Panc1 (cell line): ENCODE data around the gene PIBF1. TPM values are rescaled to one million over a fixed set of nuclear protein-coding genes. Genes with fewer than 3 reads are reported as not detected.
"Not testable (repeated sequence)": the region's sequence is repeated elsewhere in the genome, so short reads cannot be mapped to it uniquely, and the experiment has no call there.

Experiments
- ATAC-seq: fragments of 200-7000 bp; cut with Tn5 transposase; 2 replicates; pipeline ENCODE4 v1.9.1; 2020; ENCODE audit warnings: mild to moderate bottlenecking, moderate library complexity
- BruUV-seq: library from RNA; stranded (reverse); fragments of 400-500 nt; replicated peaks from 2 replicates; lab custom pipeline; 2021; lab: Mats Ljungman, UMichigan
- CTCF ChIA-PET: fragments of 300-600 bp; sonication (Branson Sonifier 250); formaldehyde crosslinking; loops from one replicate; lab custom pipeline; 2022; ENCODE audit warnings: antibody characterized with exemption; lab: Charles Lee
- POLR2A ChIA-PET: fragments of 300-600 bp; sonication (Branson Sonifier 250); formaldehyde crosslinking; loops from one replicate; lab custom pipeline; 2022; ENCODE audit warnings: antibody characterized with exemption; lab: Charles Lee
- DNase-seq: peaks from one replicate; pipeline ENCODE4 v3.0.0-alpha.2; 2010; ENCODE audit warnings: low read depth, low spot score
- H3K27ac ChIP-seq: 2 replicates; pipeline ENCODE4 v1.5.1; 2011; ENCODE audit warnings: mild to moderate bottlenecking, low read length, inconsistent platforms
- H3K27me3 ChIP-seq: fragments of 200-500 bp; sonication (Bioruptor generic); 2 replicates; pipeline ENCODE4 v1.6.0; 2014; ENCODE audit warnings: low read length, inconsistent platforms; ENCODE audit not compliant: control insufficient read depth, insufficient read depth
- H3K36me3 ChIP-seq: fragments of 200-500 bp; sonication (Bioruptor generic); 2 replicates; pipeline ENCODE4 v1.5.1; 2014; ENCODE audit warnings: inconsistent platforms, mild to moderate bottlenecking, low read length, moderate library complexity; ENCODE audit not compliant: control insufficient read depth, insufficient read depth
- H3K4me1 ChIP-seq: 2 replicates; pipeline ENCODE4 v1.5.1; 2011; ENCODE audit warnings: inconsistent platforms, mild to moderate bottlenecking, low read length, moderate library complexity; ENCODE audit not compliant: control insufficient read depth, insufficient read depth
- H3K4me3 ChIP-seq, 2 experiments: 2 replicates each; pipeline ENCODE4 v1.5.1; 2011 to 2012; ENCODE audit warnings: low read depth in 2 of 2, low read length in 2 of 2, mild to moderate bottlenecking in 2 of 2, inconsistent platforms in 1 of 2, moderate library complexity in 1 of 2
- H3K9me3 ChIP-seq: fragments of 200-500 bp; sonication (Bioruptor generic); 2 replicates; pipeline ENCODE4 v1.5.1; 2014; ENCODE audit warnings: low read depth, mild to moderate bottlenecking, inconsistent platforms, low read length, moderate library complexity; ENCODE audit not compliant: control insufficient read depth, insufficient read depth
- POLR2AphosphoS5 ChIP-seq: IDR thresholded peaks from 2 replicates; pipeline ENCODE4 v1.6.1; 2012; ENCODE audit warnings: mild to moderate bottlenecking, low read depth, low read length, moderate library complexity
- SIN3A ChIP-seq: IDR thresholded peaks from 2 replicates; pipeline ENCODE4 v1.6.1; 2012; ENCODE audit warnings: low read depth, mild to moderate bottlenecking, low read length, moderate library complexity, borderline replicate concordance; ENCODE audit not compliant: insufficient read depth
- TCF7L2 ChIP-seq: IDR thresholded peaks from 2 replicates; pipeline ENCODE4 v1.6.1; 2011; ENCODE audit warnings: mild to moderate bottlenecking, low read depth, low read length, inconsistent platforms
- in situ Hi-C: cut with HindIII; loops from 2 replicates; pipeline ENCODE4 v1.10.0; 2016; ENCODE audit warnings: low sequenced_read_pairs, low pct_unique_long_range_greater_than_20kb
- intact Hi-C: fragments of 100-400 bp; cut with micrococcal nuclease; formaldehyde crosslinking; loops from one replicate; pipeline ENCODE4 v1.10.0; 2022; ENCODE audit not compliant: unreplicated experiment
- total RNA-seq: library from RNA; stranded (reverse); gene quantifications from one replicate; pipeline ENCODE4 v1.2.1, GENCODE V29; 2021; ENCODE audit not compliant: unreplicated experiment
- TF ChIP-seq, protein P1 (sequence below): fragments of 450-650 bp; IDR thresholded peaks from 2 replicates; pipeline ENCODE4 v1.5.1; 2017; ENCODE audit warnings: mild to moderate bottlenecking
- TF ChIP-seq, protein P2 (sequence below), 2 experiments: IDR thresholded peaks; 2 replicates each; pipeline ENCODE4 v1.6.1; 2011 to 2012; ENCODE audit warnings: low read depth in 2 of 2, control low read depth in 1 of 2, low read length in 1 of 2, mild to moderate bottlenecking in 1 of 2, moderate library complexity in 1 of 2; ENCODE audit not compliant: insufficient read depth in 1 of 2

PIBF1 gene
- total RNA-seq, 1 experiment from 2014 or later = 11.7 TPM

DNA sequence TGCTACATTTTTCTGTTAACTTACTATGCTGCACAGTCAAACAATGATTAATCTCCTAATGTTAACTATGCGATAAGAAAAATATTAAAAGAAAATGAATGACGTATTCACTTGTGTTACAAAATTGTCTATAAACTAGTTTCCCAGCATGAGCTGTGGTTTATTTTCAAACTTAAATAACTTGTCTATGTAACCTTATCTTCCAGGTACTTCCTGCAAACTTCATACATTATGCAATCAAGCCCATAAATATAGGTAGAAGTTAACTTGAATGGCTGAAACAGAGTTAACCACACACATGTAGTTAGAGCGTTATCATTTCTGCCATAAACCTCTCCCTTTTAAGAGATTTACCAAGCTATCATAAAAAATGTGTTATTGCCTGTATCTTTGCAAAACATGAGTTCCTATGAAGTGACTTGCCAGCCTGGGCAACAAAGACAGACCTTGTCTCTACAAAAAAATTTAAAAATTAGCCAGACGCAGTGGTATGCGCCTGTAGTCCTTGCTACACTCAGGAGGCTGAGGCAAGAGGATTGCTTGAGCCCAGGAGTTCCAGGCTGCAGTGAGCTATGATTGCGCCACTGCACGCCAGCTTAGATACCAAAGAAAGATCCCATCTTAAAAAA lies 259.1 kb downstream of the PIBF1 start:
- intact Hi-C loops = no loop called here
- no peak for ATAC-seq
- POLR2A ChIA-PET = interaction anchor here (0.6 kb wide), 1 partner anchor 433 kb away, joined by 10 read pairs; no protein-coding TSS in a partner anchor

DNA sequence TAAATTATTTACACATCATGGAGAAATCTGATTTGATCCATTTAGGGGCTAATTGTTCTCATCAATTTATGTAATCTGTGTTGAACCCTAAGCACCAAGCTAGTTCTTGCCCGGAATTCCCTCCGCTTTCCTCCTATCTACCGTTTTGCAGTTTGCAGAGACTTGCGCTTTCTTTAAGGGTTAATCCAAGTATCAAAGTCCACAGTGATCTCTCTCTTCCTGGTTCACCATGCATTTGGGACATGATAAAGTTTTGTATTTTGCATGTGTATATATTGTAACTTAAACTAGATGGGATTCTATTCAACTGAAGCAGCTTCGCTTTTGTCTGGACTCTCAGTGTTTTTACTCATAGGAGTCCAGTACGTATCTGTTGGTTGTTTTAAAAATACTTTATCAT lies 263.1 kb downstream of the PIBF1 start:
- H3K4me3 ChIP-seq = no peak overlapping the region
- in situ Hi-C loops = no loop called here
- H3K27me3 ChIP-seq = no peaks in the 10 kb centered on the region
- no TSS peak for BruUV-seq
- H3K9me3 ChIP-seq = no peaks in the 10 kb centered on the region
- no peak for DNase-seq
- ChIA-PET CTCF (no interaction called here), POLR2A (no interaction called here)
- H3K4me1 ChIP-seq = no peaks in the 10 kb centered on the region
- no peaks in the 10 kb centered on the region for H3K36me3 ChIP-seq
- ATAC-seq = no peak
- no peak overlapping the region for H3K27ac ChIP-seq
- TF ChIP-seq, protein P1, sequence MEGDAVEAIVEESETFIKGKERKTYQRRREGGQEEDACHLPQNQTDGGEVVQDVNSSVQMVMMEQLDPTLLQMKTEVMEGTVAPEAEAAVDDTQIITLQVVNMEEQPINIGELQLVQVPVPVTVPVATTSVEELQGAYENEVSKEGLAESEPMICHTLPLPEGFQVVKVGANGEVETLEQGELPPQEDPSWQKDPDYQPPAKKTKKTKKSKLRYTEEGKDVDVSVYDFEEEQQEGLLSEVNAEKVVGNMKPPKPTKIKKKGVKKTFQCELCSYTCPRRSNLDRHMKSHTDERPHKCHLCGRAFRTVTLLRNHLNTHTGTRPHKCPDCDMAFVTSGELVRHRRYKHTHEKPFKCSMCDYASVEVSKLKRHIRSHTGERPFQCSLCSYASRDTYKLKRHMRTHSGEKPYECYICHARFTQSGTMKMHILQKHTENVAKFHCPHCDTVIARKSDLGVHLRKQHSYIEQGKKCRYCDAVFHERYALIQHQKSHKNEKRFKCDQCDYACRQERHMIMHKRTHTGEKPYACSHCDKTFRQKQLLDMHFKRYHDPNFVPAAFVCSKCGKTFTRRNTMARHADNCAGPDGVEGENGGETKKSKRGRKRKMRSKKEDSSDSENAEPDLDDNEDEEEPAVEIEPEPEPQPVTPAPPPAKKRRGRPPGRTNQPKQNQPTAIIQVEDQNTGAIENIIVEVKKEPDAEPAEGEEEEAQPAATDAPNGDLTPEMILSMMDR = no peak
- no peak for TF ChIP-seq POLR2AphosphoS5
- TF ChIP-seq TCF7L2 = no peak
- TF ChIP-seq, protein P2, sequence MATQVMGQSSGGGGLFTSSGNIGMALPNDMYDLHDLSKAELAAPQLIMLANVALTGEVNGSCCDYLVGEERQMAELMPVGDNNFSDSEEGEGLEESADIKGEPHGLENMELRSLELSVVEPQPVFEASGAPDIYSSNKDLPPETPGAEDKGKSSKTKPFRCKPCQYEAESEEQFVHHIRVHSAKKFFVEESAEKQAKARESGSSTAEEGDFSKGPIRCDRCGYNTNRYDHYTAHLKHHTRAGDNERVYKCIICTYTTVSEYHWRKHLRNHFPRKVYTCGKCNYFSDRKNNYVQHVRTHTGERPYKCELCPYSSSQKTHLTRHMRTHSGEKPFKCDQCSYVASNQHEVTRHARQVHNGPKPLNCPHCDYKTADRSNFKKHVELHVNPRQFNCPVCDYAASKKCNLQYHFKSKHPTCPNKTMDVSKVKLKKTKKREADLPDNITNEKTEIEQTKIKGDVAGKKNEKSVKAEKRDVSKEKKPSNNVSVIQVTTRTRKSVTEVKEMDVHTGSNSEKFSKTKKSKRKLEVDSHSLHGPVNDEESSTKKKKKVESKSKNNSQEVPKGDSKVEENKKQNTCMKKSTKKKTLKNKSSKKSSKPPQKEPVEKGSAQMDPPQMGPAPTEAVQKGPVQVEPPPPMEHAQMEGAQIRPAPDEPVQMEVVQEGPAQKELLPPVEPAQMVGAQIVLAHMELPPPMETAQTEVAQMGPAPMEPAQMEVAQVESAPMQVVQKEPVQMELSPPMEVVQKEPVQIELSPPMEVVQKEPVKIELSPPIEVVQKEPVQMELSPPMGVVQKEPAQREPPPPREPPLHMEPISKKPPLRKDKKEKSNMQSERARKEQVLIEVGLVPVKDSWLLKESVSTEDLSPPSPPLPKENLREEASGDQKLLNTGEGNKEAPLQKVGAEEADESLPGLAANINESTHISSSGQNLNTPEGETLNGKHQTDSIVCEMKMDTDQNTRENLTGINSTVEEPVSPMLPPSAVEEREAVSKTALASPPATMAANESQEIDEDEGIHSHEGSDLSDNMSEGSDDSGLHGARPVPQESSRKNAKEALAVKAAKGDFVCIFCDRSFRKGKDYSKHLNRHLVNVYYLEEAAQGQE (IDR thresholded peaks at IDR 0.05; ENCODE audit: insufficient read depth in 1 of 2, low read depth in 2 of 2, low read length in 1 of 2) = no peak
- TF ChIP-seq SIN3A = no peak
- intact Hi-C loops = no loop called here

More for the DNA sequence above, 259.1 kb downstream of the PIBF1 start:
- Histone ChIP-seq H3K27ac (no peak overlapping the region), H3K27me3 (no peaks in the 10 kb centered on the region), H3K9me3 (no peaks in the 10 kb centered on the region), H3K36me3 (no peaks in the 10 kb centered on the region), H3K4me1 (no peaks in the 10 kb centered on the region), H3K4me3 (no peak overlapping the region)
- BruUV-seq = no TSS peak
- CTCF ChIA-PET = no interaction called here
- no peak for DNase-seq
- TF ChIP-seq, protein P2 (IDR thresholded peaks at IDR 0.05; ENCODE audit: insufficient read depth in 1 of 2, low read depth in 2 of 2, low read length in 1 of 2) = no peak
- TF ChIP-seq POLR2AphosphoS5 (no peak), SIN3A (no peak), TCF7L2 (no peak)
- TF ChIP-seq, protein P1 = no peak
- in situ Hi-C loops = no loop called here

DNA sequence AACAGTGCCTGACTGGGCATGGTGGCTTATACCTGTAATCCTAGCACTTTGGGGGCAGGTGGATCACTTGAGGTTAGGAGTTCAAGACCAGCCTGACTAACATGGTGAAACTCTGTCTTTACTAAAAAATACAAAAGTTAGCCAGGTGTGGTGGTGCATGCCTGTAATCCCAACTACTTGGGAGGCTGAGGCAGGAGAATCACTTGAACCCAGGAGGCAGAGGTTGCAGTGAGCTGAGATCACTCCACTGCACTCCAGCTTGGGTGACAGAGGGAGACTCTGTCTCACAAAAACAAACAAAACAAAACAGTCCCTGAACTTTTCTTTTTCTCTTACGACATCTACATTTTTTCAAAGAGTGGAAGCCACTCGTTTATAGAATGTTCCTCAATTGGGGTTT lies 266.7 kb downstream of the PIBF1 start:
- H3K4me3 ChIP-seq, ATAC-seq, intact Hi-C loops, CTCF ChIA-PET, H3K27ac ChIP-seq, POLR2A ChIA-PET, H3K27me3 ChIP-seq, DNase-seq, H3K4me1 ChIP-seq, H3K36me3 ChIP-seq, in situ Hi-C loops, BruUV-seq, H3K9me3 ChIP-seq: not testable (repeated sequence)
